Measurements from ENCODE around the gene TMTC1.

- no peak for TF ChIP-seq YY1 (IDR thresholded peaks at IDR 0.05; ENCODE audit: insufficient read depth, insufficient read length)
- no peak for TF ChIP-seq ZNF274 (IDR thresholded peaks at IDR 0.05; ENCODE audit: low read depth, low read length)
- TF ChIP-seq SUZ12 (IDR thresholded peaks at IDR 0.05; ENCODE audit: extremely low read depth, insufficient read depth, insufficient read length) = no peak
Measured at GRCh38 chr12:29463198-29463597, 320.5 kb downstream of the TMTC1 start.
